DOHH2 (cell line): ENCODE data around the gene FUT8.

Source experiments
- H3F3A ChIP-seq: fragments of 200-600 bp; sonication (generic), shearing (Covaris generic); 2 replicates; pipeline ENCODE4 v1.6.0; 2016; ENCODE audit warnings: antibody characterized with exemption, mild to moderate bottlenecking; ENCODE audit not compliant: control insufficient read depth, insufficient read depth
- H3K27ac ChIP-seq: fragments of 200-600 bp; sonication (generic); 2 replicates; pipeline ENCODE4 v1.5.1; 2014; ENCODE audit warnings: low read depth, mild to moderate bottlenecking, low read length, moderate library complexity
- H3K27me3 ChIP-seq: fragments of 200-600 bp; sonication (generic); 2 replicates; pipeline ENCODE4 v1.6.1; 2014; ENCODE audit warnings: mild to moderate bottlenecking, low read length, mixed read lengths; ENCODE audit not compliant: control insufficient read depth
- H3K36me3 ChIP-seq: fragments of 200-600 bp; sonication (generic); 2 replicates; pipeline ENCODE4 v1.6.1; 2014; ENCODE audit warnings: mild to moderate bottlenecking, low read length, moderate library complexity, mixed read lengths; ENCODE audit not compliant: control insufficient read depth
- H3K4me1 ChIP-seq: fragments of 200-600 bp; sonication (generic); 2 replicates; pipeline ENCODE4 v1.6.1; 2014; ENCODE audit warnings: mild to moderate bottlenecking, low read length, mixed read lengths; ENCODE audit not compliant: control insufficient read depth
- H3K4me2 ChIP-seq: fragments of 200-600 bp; sonication (generic); 2 replicates; pipeline ENCODE4 v1.6.0; 2014; ENCODE audit warnings: mild to moderate bottlenecking, low read length, moderate library complexity
- H3K4me3 ChIP-seq: fragments of 200-600 bp; sonication (generic); 2 replicates; pipeline ENCODE4 v1.5.1; 2014; ENCODE audit warnings: mild to moderate bottlenecking, low read length, mixed read lengths
- H3K79me2 ChIP-seq: fragments of 200-600 bp; sonication (generic); 2 replicates; pipeline ENCODE4 v1.6.1; 2014; ENCODE audit warnings: mild to moderate bottlenecking, low read length, mixed read lengths; ENCODE audit not compliant: control insufficient read depth
- H3K9me2 ChIP-seq: fragments of 200-600 bp; sonication (generic); replicated peaks from 2 replicates; pipeline ENCODE4 v1.6.1; 2014; ENCODE audit warnings: mild to moderate bottlenecking, low read length, mixed read lengths; ENCODE audit not compliant: control insufficient read depth
- H3K9me3 ChIP-seq: fragments of 200-600 bp; sonication (generic); 2 replicates; pipeline ENCODE4 v1.6.1; 2014; ENCODE audit warnings: antibody characterized with exemption, low read length, mixed read lengths; ENCODE audit not compliant: control insufficient read depth, insufficient read depth
- H4K20me1 ChIP-seq: fragments of 200-600 bp; sonication (generic); 2 replicates; pipeline ENCODE4 v1.6.0; 2014; ENCODE audit warnings: low read depth, mild to moderate bottlenecking, antibody characterized with exemption, low read length, moderate library complexity; ENCODE audit not compliant: control insufficient read depth, insufficient read depth
- CTCF ChIP-seq: fragments of 200-600 bp; sonication (generic); IDR thresholded peaks from one replicate; pipeline ENCODE4 v1.5.1; 2014; ENCODE audit warnings: antibody characterized with exemption, mild to moderate bottlenecking, low read depth, low read length; ENCODE audit not compliant: poor library complexity, severe bottlenecking
- EZH2phosphoT487 ChIP-seq: fragments of 200-600 bp; sonication (generic); IDR thresholded peaks from 2 replicates; pipeline ENCODE4 v1.6.1; 2017; ENCODE audit warnings: borderline replicate concordance, mild to moderate bottlenecking, antibody characterized with exemption, low read length, moderate library complexity, mixed read lengths

The FUT8 gene

GRCh38 chr14:65432361-65432948 lies 19.9 kb downstream of the FUT8 start:
- H3F3A ChIP-seq = no peaks in the 10 kb centered on the region
- peaks cover 96% of the 10 kb centered on the region for H3K79me2 ChIP-seq
- H3K9me3 ChIP-seq = no peaks in the 10 kb centered on the region
- H4K20me1 ChIP-seq = no peaks in the 10 kb centered on the region
- H3K4me3 ChIP-seq = no peak overlapping the region
- H3K36me3 ChIP-seq = peaks cover 41% of the 10 kb centered on the region
- no peaks in the 10 kb centered on the region for H3K27me3 ChIP-seq
- no peak overlapping the region for H3K27ac ChIP-seq
- H3K4me2 ChIP-seq = 0 out of 2 replicates have a peak overlapping the region, but pooled peaks have one; percentile 2
- TF ChIP-seq CTCF (no peak), EZH2phosphoT487 (no peak)
- peaks cover 50% of the 10 kb centered on the region for H3K4me1 ChIP-seq
- no peaks in the 10 kb centered on the region for H3K9me2 ChIP-seq

GRCh38 chr14:65433157-65433556 lies 20.6 kb downstream of the FUT8 start:
- Histone ChIP-seq H3K27me3 (no peaks in the 10 kb centered on the region), H3F3A (no peaks in the 10 kb centered on the region), H3K4me1 (peaks cover 50% of the 10 kb centered on the region), H3K79me2 (peaks cover 96% of the 10 kb centered on the region), H3K9me2 (no peaks in the 10 kb centered on the region), H3K36me3 (peaks cover 37% of the 10 kb centered on the region), H3K27ac (no peak overlapping the region), H3K4me3 (no peak overlapping the region), H3K9me3 (no peaks in the 10 kb centered on the region), H4K20me1 (no peaks in the 10 kb centered on the region), H3K4me2 (peak overlapping the region; percentile 7; the same call in 1 of the 2 replicates)
- TF ChIP-seq CTCF = no peak
- no peak for TF ChIP-seq EZH2phosphoT487

GRCh38 chr14:65433646-65434045 lies 21.1 kb downstream of the FUT8 start:
- peaks cover 32% of the 10 kb centered on the region for H3K36me3 ChIP-seq
- H3F3A ChIP-seq = no peaks in the 10 kb centered on the region
- H3K79me2 ChIP-seq = peaks cover 96% of the 10 kb centered on the region
- no peak for TF ChIP-seq CTCF
- TF ChIP-seq EZH2phosphoT487 = no peak
- H3K4me1 ChIP-seq = peaks cover 49% of the 10 kb centered on the region
- no peaks in the 10 kb centered on the region for H3K9me3 ChIP-seq
- H4K20me1 ChIP-seq = no peaks in the 10 kb centered on the region
- no peak overlapping the region for H3K27ac ChIP-seq
- no peaks in the 10 kb centered on the region for H3K9me2 ChIP-seq
- H3K4me2 ChIP-seq = peak overlapping the region; percentile 7; the same call in 1 of the 2 replicates
- no peak overlapping the region for H3K4me3 ChIP-seq
- H3K27me3 ChIP-seq = no peaks in the 10 kb centered on the region
